PC-3 (cell line): ENCODE measurements around the gene MRTFA. TPM values are rescaled to one million over a fixed set of nuclear protein-coding genes. Genes with fewer than 3 reads are reported as not detected.

Source experiments
- ATAC-seq: fragments of 200-7000 bp; cut with Tn5 transposase; 2 replicates; pipeline ENCODE4 v1.9.1; 2020; ENCODE audit warnings: mild to moderate bottlenecking, moderate library complexity
- BruUV-seq: library from RNA; stranded (reverse); fragments of 400-500 nt; replicated peaks from 2 replicates; lab custom pipeline; 2021; lab: Mats Ljungman, UMichigan
- CTCF ChIA-PET: fragments of 300-600 bp; sonication (Branson Sonifier 250); formaldehyde crosslinking; loops from one replicate; lab custom pipeline; 2022; ENCODE audit warnings: antibody characterized with exemption; lab: Charles Lee
- POLR2A ChIA-PET: fragments of 300-600 bp; sonication (Branson Sonifier 250); formaldehyde crosslinking; loops from one replicate; lab custom pipeline; 2022; ENCODE audit warnings: antibody characterized with exemption; ENCODE audit not compliant: unreplicated experiment; lab: Charles Lee
- DNase-seq: peaks from one replicate; pipeline ENCODE4 v3.0.0-alpha.2; 2015
- H2AFZ ChIP-seq: fragments of 300-600 bp; sonication (generic); 2 replicates; pipeline ENCODE4 v1.6.0; 2016; ENCODE audit warnings: antibody characterized with exemption, low read length
- H3F3A ChIP-seq: fragments of 300-600 bp; sonication (generic); one replicate; pipeline ENCODE4 v1.6.0; 2017; ENCODE audit warnings: antibody characterized with exemption, low read length, control low read depth, mild to moderate bottlenecking; ENCODE audit not compliant: unreplicated experiment
- H3K27ac ChIP-seq: fragments of 300-600 bp; sonication (generic); 2 replicates; pipeline ENCODE4 v1.5.1; 2016; ENCODE audit warnings: mild to moderate bottlenecking, low read length
- H3K27me3 ChIP-seq: fragments of 300-600 bp; sonication (generic); 2 replicates; pipeline ENCODE4 v1.6.1; 2016; ENCODE audit warnings: low read length, mixed read lengths
- H3K36me3 ChIP-seq: fragments of 300-600 bp; sonication (generic); 2 replicates; pipeline ENCODE4 v1.6.1; 2016; ENCODE audit warnings: low read depth, mixed run types, low read length, mixed read lengths
- H3K4me1 ChIP-seq: fragments of 300-600 bp; sonication (generic); 2 replicates; pipeline ENCODE4 v1.5.1; 2016; ENCODE audit warnings: low read length; ENCODE audit not compliant: insufficient read depth
- H3K4me2 ChIP-seq: fragments of 300-600 bp; sonication (generic); 2 replicates; pipeline ENCODE4 v1.6.0; 2016; ENCODE audit warnings: low read length
- H3K4me3 ChIP-seq: fragments of 300-600 bp; sonication (generic); 2 replicates; pipeline ENCODE4 v1.5.1; 2016; ENCODE audit warnings: mild to moderate bottlenecking, low read length, mixed read lengths
- H3K79me2 ChIP-seq: fragments of 300-600 bp; sonication (generic); 2 replicates; pipeline ENCODE4 v1.6.1; 2017; ENCODE audit warnings: low read length, mixed read lengths
- H3K9ac ChIP-seq: fragments of 300-600 bp; sonication (generic); 2 replicates; pipeline ENCODE4 v1.6.0; 2016; ENCODE audit warnings: mild to moderate bottlenecking, low read length
- H3K9me2 ChIP-seq: fragments of 300-600 bp; sonication (generic); replicated peaks from 2 replicates; pipeline ENCODE4 v1.6.1; 2016; ENCODE audit warnings: mixed run types, low read length, mixed read lengths
- H3K9me3 ChIP-seq: fragments of 300-600 bp; sonication (generic); 2 replicates; pipeline ENCODE4 v1.6.1; 2016; ENCODE audit warnings: low read length, mixed read lengths
- H4K20me1 ChIP-seq: fragments of 300-600 bp; sonication (generic); 2 replicates; pipeline ENCODE4 v1.6.1; 2016; ENCODE audit warnings: low read length, mixed read lengths
- EZH2 ChIP-seq: fragments of 300-600 bp; sonication (generic); IDR thresholded peaks from one replicate; pipeline ENCODE4 v1.6.1; 2017; ENCODE audit warnings: antibody characterized with exemption, mild to moderate bottlenecking, low read length; ENCODE audit not compliant: unreplicated experiment
- EZH2phosphoT487 ChIP-seq: fragments of 300-600 bp; sonication (generic); IDR thresholded peaks from 2 replicates; pipeline ENCODE4 v1.6.1; 2018; ENCODE audit warnings: mild to moderate bottlenecking, antibody characterized with exemption, low read length, borderline replicate concordance
- intact Hi-C: fragments of 100-400 bp; cut with micrococcal nuclease; formaldehyde crosslinking; loops from 2 replicates; pipeline ENCODE4 v1.9.0; 2023
- total RNA-seq: library from RNA; depleted of rRNA; stranded (reverse); fragments of >200 nt; gene quantifications from 2 replicates; pipeline ENCODE4 v1.2.3, GENCODE V29; 2014
- TF ChIP-seq, protein P1 (sequence below): fragments of 300-600 bp; sonication (generic); conservative IDR thresholded peaks from 2 replicates; pipeline ENCODE4 v1.5.1; 2017; ENCODE audit warnings: antibody characterized with exemption, low read depth, mild to moderate bottlenecking, low read length

MRTFA gene
- total RNA-seq, 1 experiment from 2014 or later, result 32.6 TPM

DNA sequence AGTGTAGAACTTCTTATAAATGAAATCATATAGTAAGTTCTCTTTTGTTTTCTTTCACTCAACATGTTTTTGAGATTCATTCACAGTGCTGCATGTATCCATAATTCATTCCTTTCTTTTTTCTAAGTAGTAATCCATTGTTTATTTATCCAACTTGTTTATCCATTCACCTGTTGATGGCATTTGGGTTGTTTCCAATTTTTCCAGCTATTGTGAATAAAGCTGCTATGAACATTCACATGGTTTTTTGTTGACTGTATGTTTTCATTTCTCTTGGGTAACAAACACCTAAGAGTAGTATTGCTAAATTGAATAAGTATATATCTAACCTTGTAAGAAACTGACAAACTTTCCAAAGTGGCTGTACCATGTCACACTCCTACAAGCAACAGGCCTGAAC, 23.5 kb downstream of the MRTFA start:
- Histone ChIP-seq H3K9me3 (no peaks in the 10 kb centered on the region), H3K36me3 (no peaks in the 10 kb centered on the region), H3K4me2 (no peak overlapping the region), H3K27ac (no peak overlapping the region), H3K9ac (no peak overlapping the region), H3K79me2 (peaks cover 90% of the 10 kb centered on the region), H3K4me1 (no peaks in the 10 kb centered on the region), H3K9me2 (no peaks in the 10 kb centered on the region), H4K20me1 (peaks cover 3% of the 10 kb centered on the region; the same call in 1 of the 2 replicates), H2AFZ (no peak overlapping the region), H3K4me3 (no peak overlapping the region), H3F3A (no peaks in the 10 kb centered on the region), H3K27me3 (no peaks in the 10 kb centered on the region)
- ATAC-seq (no peak), DNase-seq (no peak)
- intact Hi-C loops, result no loop called here
- ChIA-PET POLR2A (no interaction called here), CTCF (no interaction called here)
- BruUV-seq, result no TSS peak
- TF ChIP-seq, protein P1, sequence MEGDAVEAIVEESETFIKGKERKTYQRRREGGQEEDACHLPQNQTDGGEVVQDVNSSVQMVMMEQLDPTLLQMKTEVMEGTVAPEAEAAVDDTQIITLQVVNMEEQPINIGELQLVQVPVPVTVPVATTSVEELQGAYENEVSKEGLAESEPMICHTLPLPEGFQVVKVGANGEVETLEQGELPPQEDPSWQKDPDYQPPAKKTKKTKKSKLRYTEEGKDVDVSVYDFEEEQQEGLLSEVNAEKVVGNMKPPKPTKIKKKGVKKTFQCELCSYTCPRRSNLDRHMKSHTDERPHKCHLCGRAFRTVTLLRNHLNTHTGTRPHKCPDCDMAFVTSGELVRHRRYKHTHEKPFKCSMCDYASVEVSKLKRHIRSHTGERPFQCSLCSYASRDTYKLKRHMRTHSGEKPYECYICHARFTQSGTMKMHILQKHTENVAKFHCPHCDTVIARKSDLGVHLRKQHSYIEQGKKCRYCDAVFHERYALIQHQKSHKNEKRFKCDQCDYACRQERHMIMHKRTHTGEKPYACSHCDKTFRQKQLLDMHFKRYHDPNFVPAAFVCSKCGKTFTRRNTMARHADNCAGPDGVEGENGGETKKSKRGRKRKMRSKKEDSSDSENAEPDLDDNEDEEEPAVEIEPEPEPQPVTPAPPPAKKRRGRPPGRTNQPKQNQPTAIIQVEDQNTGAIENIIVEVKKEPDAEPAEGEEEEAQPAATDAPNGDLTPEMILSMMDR, result no peak
- no peak for TF ChIP-seq EZH2phosphoT487
- no peak for TF ChIP-seq EZH2

DNA sequence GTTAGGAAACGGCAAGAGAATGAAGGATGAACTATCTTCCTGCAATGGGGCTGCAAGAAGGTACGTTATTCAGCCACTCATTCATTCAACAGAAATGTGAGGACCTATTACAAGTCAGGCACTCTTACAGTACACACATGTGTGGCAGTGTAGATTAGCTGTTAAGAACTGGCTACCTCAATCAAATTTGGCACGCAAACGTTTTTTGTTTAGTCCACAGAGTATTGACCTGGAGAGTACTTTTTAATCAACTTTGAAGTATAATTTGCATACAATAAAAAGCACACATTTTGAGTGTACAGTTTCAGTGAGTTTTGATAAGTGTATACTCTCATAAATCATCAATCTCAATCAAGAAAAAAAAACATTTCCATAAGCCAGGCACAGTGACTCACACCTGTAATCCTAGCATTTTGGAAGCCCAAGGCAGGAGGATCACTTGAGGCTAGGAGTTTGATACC, 24.2 kb downstream of the MRTFA start:
- intact Hi-C loops, result no loop called here
- no peaks in the 10 kb centered on the region for H3K9me2 ChIP-seq
- TF ChIP-seq, protein P1, result no peak
- TF ChIP-seq EZH2phosphoT487, result no peak
- TF ChIP-seq EZH2, result no peak
- H3F3A ChIP-seq, result no peaks in the 10 kb centered on the region
- no peaks in the 10 kb centered on the region for H3K36me3 ChIP-seq
- H3K9ac ChIP-seq, result no peak overlapping the region
- no peak overlapping the region for H3K27ac ChIP-seq
- H3K4me3 ChIP-seq, result no peak overlapping the region
- POLR2A ChIA-PET, result no interaction called here
- peaks cover 92% of the 10 kb centered on the region for H3K79me2 ChIP-seq
- ATAC-seq (no peak), DNase-seq (no peak)
- no peak overlapping the region for H3K4me2 ChIP-seq
- H4K20me1 ChIP-seq, result peaks cover 3% of the 10 kb centered on the region; the same call in 1 of the 2 replicates
- no peak overlapping the region for H2AFZ ChIP-seq
- no peaks in the 10 kb centered on the region for H3K27me3 ChIP-seq
- no peaks in the 10 kb centered on the region for H3K9me3 ChIP-seq
- no TSS peak for BruUV-seq
- CTCF ChIA-PET, result no interaction called here
- no peaks in the 10 kb centered on the region for H3K4me1 ChIP-seq

DNA sequence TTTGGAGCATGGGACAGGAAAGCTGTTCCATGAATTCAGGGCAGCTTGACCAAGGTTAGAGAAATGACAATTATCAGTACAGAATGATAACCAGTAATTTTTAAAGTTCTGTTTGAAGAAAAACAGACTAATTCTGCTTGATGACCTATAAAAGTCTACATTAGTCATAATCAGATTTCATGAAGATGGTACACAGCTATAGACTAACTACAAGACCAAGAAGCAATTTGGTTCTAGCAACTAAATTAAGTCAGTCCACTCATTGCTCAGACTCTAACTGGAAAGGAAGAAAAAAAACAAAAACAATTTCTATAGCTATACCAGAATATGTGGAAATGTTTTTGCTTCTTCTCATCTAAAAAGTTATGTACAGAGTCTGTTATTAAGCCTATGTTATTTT, 24.9 kb downstream of the MRTFA start:
- H3K79me2 ChIP-seq, result peaks cover 96% of the 10 kb centered on the region
- H4K20me1 ChIP-seq, result peaks cover 3% of the 10 kb centered on the region; the same call in 1 of the 2 replicates
- H3K9me2 ChIP-seq, result no peaks in the 10 kb centered on the region
- no peak overlapping the region for H3K4me2 ChIP-seq
- TF ChIP-seq EZH2phosphoT487, result no peak
- TF ChIP-seq, protein P1, result no peak
- no peak for TF ChIP-seq EZH2
- H3K27ac ChIP-seq, result no peak overlapping the region
- H2AFZ ChIP-seq, result no peak overlapping the region
- H3K27me3 ChIP-seq, result no peaks in the 10 kb centered on the region
- H3K4me3 ChIP-seq, result no peak overlapping the region
- intact Hi-C loops, result no loop called here
- no TSS peak for BruUV-seq
- no peaks in the 10 kb centered on the region for H3K4me1 ChIP-seq
- no peak for ATAC-seq
- H3K9ac ChIP-seq, result no peak overlapping the region
- no peaks in the 10 kb centered on the region for H3F3A ChIP-seq
- no peak for DNase-seq
- CTCF ChIA-PET, result no interaction called here
- no peaks in the 10 kb centered on the region for H3K9me3 ChIP-seq
- POLR2A ChIA-PET, result no interaction called here
- H3K36me3 ChIP-seq, result no peaks in the 10 kb centered on the region
